OCI-LY7 (cell line): ENCODE data around the gene CHAF1A. TPM values are rescaled to one million over a fixed set of nuclear protein-coding genes. Genes with fewer than 3 reads are reported as not detected.

Source experiments
- BruUV-seq: library from RNA; stranded (reverse); fragments of 400-500 nt; replicated peaks from 2 replicates; lab custom pipeline; 2021; lab: Mats Ljungman, UMichigan
- CTCF ChIA-PET: fragments of 300-600 bp; sonication (Branson Sonifier 250); formaldehyde crosslinking; loops from one replicate; lab custom pipeline; 2022; ENCODE audit warnings: antibody characterized with exemption; ENCODE audit not compliant: unreplicated experiment; lab: Charles Lee
- POLR2A ChIA-PET: fragments of 300-600 bp; sonication (Branson Sonifier 250); formaldehyde crosslinking; loops from one replicate; lab custom pipeline; 2022; ENCODE audit warnings: antibody characterized with exemption; lab: Charles Lee
- DNase-seq: peaks from one replicate; pipeline ENCODE4 v3.0.0-alpha.2; 2015; ENCODE audit warnings: low spot score
- H2AFZ ChIP-seq: fragments of 200-600 bp; sonication (generic), shearing (Covaris generic); 2 replicates; pipeline ENCODE4 v1.6.1; 2014; ENCODE audit warnings: mild to moderate bottlenecking, antibody characterized with exemption, low read length, moderate library complexity
- H3K27ac ChIP-seq: fragments of 200-600 bp; sonication (generic); 2 replicates; pipeline ENCODE4 v1.5.1; 2014; ENCODE audit warnings: mixed run types, low read depth, mild to moderate bottlenecking, moderate library complexity, low read length, inconsistent platforms; ENCODE audit not compliant: poor library complexity, severe bottlenecking
- H3K36me3 ChIP-seq: fragments of 200-600 bp; sonication (generic); 2 replicates; pipeline ENCODE4 v1.6.1; 2014; ENCODE audit warnings: mild to moderate bottlenecking, antibody characterized with exemption, low read length, moderate library complexity, mixed read lengths; ENCODE audit not compliant: insufficient read depth
- H3K4me1 ChIP-seq: fragments of 200-600 bp; sonication (generic); 2 replicates; pipeline ENCODE4 v1.5.1; 2014; ENCODE audit warnings: mild to moderate bottlenecking, low read length; ENCODE audit not compliant: insufficient read depth, poor library complexity, severe bottlenecking
- H3K4me2 ChIP-seq: fragments of 200-600 bp; sonication (generic); 2 replicates; pipeline ENCODE4 v1.6.1; 2014; ENCODE audit warnings: mild to moderate bottlenecking, low read length
- H3K4me3 ChIP-seq: fragments of 200-600 bp; sonication (generic); 2 replicates; pipeline ENCODE4 v1.5.1; 2014; ENCODE audit warnings: mild to moderate bottlenecking, low read depth, low read length; ENCODE audit not compliant: poor library complexity, severe bottlenecking
- H3K79me2 ChIP-seq: fragments of 200-600 bp; sonication (generic); 2 replicates; pipeline ENCODE4 v1.6.1; 2016; ENCODE audit warnings: low read depth, mild to moderate bottlenecking, low read length, moderate library complexity, mixed read lengths; ENCODE audit not compliant: insufficient read depth
- H3K9me2 ChIP-seq: fragments of 200-600 bp; sonication (generic); 2 replicates; pipeline ENCODE4 v1.6.1; 2016; ENCODE audit warnings: mild to moderate bottlenecking, low read length, mixed read lengths; ENCODE audit not compliant: insufficient read depth
- H3K9me3 ChIP-seq: fragments of 200-600 bp; sonication (generic); 2 replicates; pipeline ENCODE4 v1.6.1; 2014; ENCODE audit warnings: mild to moderate bottlenecking, mixed run types, low read length, mixed read lengths
- H4K20me1 ChIP-seq: fragments of 200-600 bp; sonication (generic); 2 replicates; pipeline ENCODE4 v1.6.1; 2014; ENCODE audit warnings: mild to moderate bottlenecking, antibody characterized with exemption, low read length, moderate library complexity, mixed read lengths; ENCODE audit not compliant: insufficient read depth
- EZH2phosphoT487 ChIP-seq: fragments of 200-600 bp; sonication (generic); IDR thresholded peaks from 2 replicates; pipeline ENCODE4 v1.6.1; 2018; ENCODE audit warnings: low read depth, borderline replicate concordance, mild to moderate bottlenecking, mixed run types, antibody characterized with exemption, low read length, moderate library complexity, mixed read lengths
- intact Hi-C: fragments of 100-400 bp; cut with micrococcal nuclease; formaldehyde crosslinking; loops from one replicate; pipeline ENCODE4 v1.10.0; 2022; ENCODE audit not compliant: unreplicated experiment
- total RNA-seq, 2 experiments: library from RNA; depleted of rRNA in 1 of 2; stranded (reverse); fragments of >200 nt in 1 of 2; shearing (Covaris generic) in 1 of 2; gene quantifications; 2 replicates each; pipeline ENCODE4 v1.2.3, GENCODE V29; 2014 to 2022
- TF ChIP-seq, protein P1 (sequence below): fragments of 200-600 bp; sonication (generic); conservative IDR thresholded peaks from 2 replicates; pipeline ENCODE4 v1.5.1; 2014; ENCODE audit warnings: mild to moderate bottlenecking, antibody characterized with exemption, low read length, moderate library complexity, mixed read lengths

Gene CHAF1A
- total RNA-seq, 2 experiments from 2014 or later: 107 to 119 TPM

DNA sequence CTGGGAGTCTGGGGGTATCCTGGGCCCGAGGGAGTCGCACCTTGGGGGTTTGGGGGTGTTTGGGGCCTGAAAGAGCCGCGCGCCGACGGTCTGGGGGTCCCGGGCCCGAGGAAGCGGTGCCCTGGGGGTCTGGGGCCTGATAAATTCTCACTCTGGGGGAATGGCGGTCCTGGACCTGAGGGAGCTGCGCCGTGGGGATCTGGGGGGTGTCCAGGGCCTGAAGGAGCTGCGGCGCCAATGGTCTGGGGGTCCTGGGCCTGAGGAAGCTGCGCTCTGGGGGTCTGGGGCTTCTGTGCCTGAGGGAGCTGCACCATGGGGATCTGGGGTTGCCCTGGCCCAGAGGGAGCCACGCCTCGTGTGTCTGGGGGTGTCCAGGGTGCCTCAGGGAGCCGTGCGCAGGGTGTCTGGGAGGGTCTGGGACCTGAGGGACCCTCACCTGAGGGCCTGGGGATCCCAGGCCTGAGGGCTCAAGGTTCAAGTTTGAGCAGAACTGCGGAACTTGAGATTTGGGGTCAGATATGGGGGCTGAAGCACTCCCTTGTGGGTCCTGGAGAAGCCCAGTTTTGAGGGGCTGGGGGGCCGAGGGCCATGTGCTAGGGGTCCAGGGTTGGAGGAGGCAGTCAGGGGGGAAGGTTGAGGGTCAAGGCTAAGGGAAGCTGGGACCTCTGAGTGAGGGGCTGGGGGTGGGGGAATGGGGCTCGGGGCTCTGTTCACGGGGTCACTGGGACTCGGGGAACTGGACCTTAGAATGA is 70.7 kb downstream of the CHAF1A start:
- Histone ChIP-seq H2AFZ (no peak overlapping the region), H3K79me2 (peaks cover 27% of the 10 kb centered on the region), H3K9me2 (no peaks in the 10 kb centered on the region), H3K27ac (no peak overlapping the region), H4K20me1 (no peaks in the 10 kb centered on the region), H3K4me3 (peak overlapping the region; percentile 98), H3K9me3 (no peaks in the 10 kb centered on the region), H3K4me2 (peak overlapping the region; percentile 91), H3K36me3 (peaks cover 22% of the 10 kb centered on the region), H3K4me1 (peaks cover 30% of the 10 kb centered on the region)
- DNase-seq: no peak
- ChIA-PET POLR2A (interaction anchor here (0.6 to 0.7 kb wide), 2 partner anchors 17 to 71 kb away, joined by 3 to 4 read pairs; partner anchors contain the start of gene CHAF1A), CTCF (no interaction called here)
- no TSS peak for BruUV-seq
- TF ChIP-seq, protein P1, sequence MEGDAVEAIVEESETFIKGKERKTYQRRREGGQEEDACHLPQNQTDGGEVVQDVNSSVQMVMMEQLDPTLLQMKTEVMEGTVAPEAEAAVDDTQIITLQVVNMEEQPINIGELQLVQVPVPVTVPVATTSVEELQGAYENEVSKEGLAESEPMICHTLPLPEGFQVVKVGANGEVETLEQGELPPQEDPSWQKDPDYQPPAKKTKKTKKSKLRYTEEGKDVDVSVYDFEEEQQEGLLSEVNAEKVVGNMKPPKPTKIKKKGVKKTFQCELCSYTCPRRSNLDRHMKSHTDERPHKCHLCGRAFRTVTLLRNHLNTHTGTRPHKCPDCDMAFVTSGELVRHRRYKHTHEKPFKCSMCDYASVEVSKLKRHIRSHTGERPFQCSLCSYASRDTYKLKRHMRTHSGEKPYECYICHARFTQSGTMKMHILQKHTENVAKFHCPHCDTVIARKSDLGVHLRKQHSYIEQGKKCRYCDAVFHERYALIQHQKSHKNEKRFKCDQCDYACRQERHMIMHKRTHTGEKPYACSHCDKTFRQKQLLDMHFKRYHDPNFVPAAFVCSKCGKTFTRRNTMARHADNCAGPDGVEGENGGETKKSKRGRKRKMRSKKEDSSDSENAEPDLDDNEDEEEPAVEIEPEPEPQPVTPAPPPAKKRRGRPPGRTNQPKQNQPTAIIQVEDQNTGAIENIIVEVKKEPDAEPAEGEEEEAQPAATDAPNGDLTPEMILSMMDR: no peak
- TF ChIP-seq EZH2phosphoT487: no peak
- intact Hi-C loops: loop anchor here (5.0 kb wide), 1 partner anchor 71 kb away; the partner anchor contains the start of genes CHAF1A and SH3GL1

DNA sequence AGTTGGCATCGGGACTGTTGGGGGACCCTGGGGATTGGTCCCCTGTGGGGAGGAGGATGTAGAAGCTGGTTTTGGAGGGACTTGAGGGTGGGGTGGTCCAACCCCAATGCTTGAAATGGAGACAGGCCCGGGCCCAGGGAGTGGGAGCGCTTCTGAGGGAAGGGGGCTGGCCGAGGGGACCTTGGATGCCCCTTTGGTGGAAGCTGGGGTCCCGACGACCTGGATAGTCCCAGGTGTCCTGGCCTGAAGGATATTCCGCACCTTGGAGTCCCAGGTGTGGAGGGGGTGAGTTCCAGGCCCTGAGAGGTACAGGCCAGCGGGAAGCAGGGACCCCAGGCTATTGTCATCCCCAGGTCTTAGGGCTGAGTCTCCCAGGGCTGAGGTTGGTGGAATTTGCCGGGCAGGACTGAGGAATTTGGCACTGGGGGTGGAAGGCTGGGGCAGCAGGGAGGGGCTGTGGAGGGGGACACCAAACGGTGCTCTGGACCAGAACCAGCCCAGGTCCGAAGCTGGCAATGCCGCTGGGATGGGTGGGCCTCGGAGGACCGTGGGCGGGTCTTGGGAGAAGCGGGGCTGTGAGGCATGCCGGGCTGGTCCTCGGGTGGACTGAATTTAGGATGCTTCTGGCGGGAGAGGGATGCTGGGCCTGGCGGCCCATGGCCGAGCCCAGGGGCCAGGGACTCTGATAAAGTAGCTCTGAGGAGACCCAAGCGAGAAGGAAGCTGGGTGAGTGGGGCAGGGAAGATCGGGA is 71.5 kb downstream of the CHAF1A start:
- Histone ChIP-seq H3K9me2 (no peaks in the 10 kb centered on the region), H3K4me3 (peak overlapping the region; percentile 98)
- no TSS peak for BruUV-seq

More for the DNA sequence above, 71.5 kb downstream of the CHAF1A start:
- POLR2A ChIA-PET: interaction anchor here (0.6 to 1.1 kb wide), 4 partner anchors 64 to 251 kb away, joined by 3 read pairs; partner anchors contain the start of gene CHAF1A
- no peaks in the 10 kb centered on the region for H4K20me1 ChIP-seq
- H3K79me2 ChIP-seq: peaks cover 27% of the 10 kb centered on the region
- intact Hi-C loops: loop anchor here (5.0 kb wide), 1 partner anchor 72 kb away; the partner anchor contains the start of genes CHAF1A and SH3GL1
- no peak for TF ChIP-seq EZH2phosphoT487
- TF ChIP-seq, protein P1: no peak
- peak overlapping the region; percentile 31 for H3K27ac ChIP-seq
- CTCF ChIA-PET: interaction anchor here (0.5 kb wide), 1 partner anchor 1481 kb away, joined by 3 read pairs; no protein-coding TSS in a partner anchor
- H3K9me3 ChIP-seq: no peaks in the 10 kb centered on the region
- peak overlapping the region; percentile 43; the same call in 1 of the 2 replicates for H2AFZ ChIP-seq
- H3K4me1 ChIP-seq: peaks cover 30% of the 10 kb centered on the region
- no peak for DNase-seq
- peaks cover 24% of the 10 kb centered on the region for H3K36me3 ChIP-seq
- peak overlapping the region; percentile 91 for H3K4me2 ChIP-seq
